SK-N-SH (cell line): ENCODE measurements around the gene TOP3B. TPM values are rescaled to one million over a fixed set of nuclear protein-coding genes. Genes with fewer than 3 reads are reported as not detected.

Experiments used
- CTCF ChIA-PET: fragments of 300-600, 350-600 bp; formaldehyde crosslinking; extraction: SDS; loops from one replicate; lab custom pipeline; 2021; lab: Yijun Ruan, JAX
- POLR2A ChIA-PET: fragments of 350-600 bp; sonication (Branson Sonifier 250); formaldehyde crosslinking; extraction: SDS; loops from one replicate; lab custom pipeline; 2020; ENCODE audit warnings: antibody characterized with exemption, inconsistent platforms; lab: Yijun Ruan, JAX
- DNase-seq: peaks from one replicate; pipeline ENCODE4 v3.0.0; 2012
- H2AFZ ChIP-seq: fragments of 200-600 bp; sonication (generic); 2 replicates; pipeline ENCODE4 v1.8.1; 2016; ENCODE audit warnings: antibody characterized with exemption, mild to moderate bottlenecking, low read depth
- H3F3A ChIP-seq: fragments of 200-600 bp; sonication (generic); replicated peaks from 2 replicates; pipeline ENCODE3; 2016; ENCODE audit warnings: antibody characterized with exemption, mild to moderate bottlenecking; ENCODE audit not compliant: insufficient read depth
- H3K27ac ChIP-seq, 2 experiments: fragments of 200-500 bp in 1 of 2; fragments of 200-600 bp in 1 of 2; sonication (Bioruptor generic) in 1 of 2; sonication (generic), shearing (Covaris generic) in 1 of 2; 2 replicates each; pipeline versions ENCODE4 v1.5.1 to v1.6.1; 2014 to 2016; ENCODE audit warnings: low read depth in 2 of 2, inconsistent platforms in 1 of 2, low read length in 1 of 2, mild to moderate bottlenecking in 1 of 2, mixed read lengths in 1 of 2
- H3K27me3 ChIP-seq: fragments of 200-600 bp; sonication (generic), shearing (Covaris generic); 2 replicates; pipeline ENCODE4 v1.6.1; 2016; ENCODE audit warnings: mixed run types; ENCODE audit not compliant: insufficient read depth
- H3K36me3 ChIP-seq, 2 experiments: fragments of 200-500 bp in 1 of 2; fragments of 200-600 bp in 1 of 2; sonication (Bioruptor generic) in 1 of 2; sonication (generic) in 1 of 2; replicated peaks in 1 of 2; 2 replicates each; pipeline versions ENCODE3 to v1.5.1; 2014 to 2016; ENCODE audit warnings: low read length in 1 of 2, mild to moderate bottlenecking in 1 of 2; ENCODE audit not compliant: insufficient read depth in 2 of 2, control insufficient read depth in 1 of 2
- H3K4me1 ChIP-seq, 2 experiments: fragments of 200-500 bp in 1 of 2; fragments of 200-600 bp in 1 of 2; sonication (Bioruptor generic) in 1 of 2; sonication (generic), shearing (Covaris generic) in 1 of 2; 2 replicates each; pipeline versions ENCODE4 v1.5.1 to v1.6.1; 2014 to 2016; ENCODE audit warnings: low read depth in 1 of 2, low read length in 1 of 2, mixed run types in 1 of 2; ENCODE audit not compliant: insufficient read depth in 2 of 2, control insufficient read depth in 1 of 2
- H3K4me2 ChIP-seq: fragments of 200-600 bp; sonication (generic), shearing (Covaris generic); 2 replicates; pipeline ENCODE4 v1.6.1; 2017; ENCODE audit warnings: mixed run types
- H3K4me3 ChIP-seq, 2 experiments: fragments of 200-500 bp in 1 of 2; fragments of 200-600 bp in 1 of 2; sonication (Bioruptor generic) in 1 of 2; sonication (generic), shearing (Covaris generic) in 1 of 2; 2 replicates each; pipeline versions ENCODE4 v1.5.1 to v1.8.1; 2014 to 2016; ENCODE audit warnings: low read depth in 2 of 2, inconsistent platforms in 1 of 2, low read length in 1 of 2, mild to moderate bottlenecking in 1 of 2, mixed read lengths in 1 of 2, moderate library complexity in 1 of 2
- H3K79me2 ChIP-seq: fragments of 200-600 bp; sonication (generic); 2 replicates; pipeline ENCODE4 v1.8.1; 2017; ENCODE audit warnings: mild to moderate bottlenecking; ENCODE audit not compliant: insufficient read depth
- H3K9ac ChIP-seq: fragments of 200-600 bp; sonication (generic); 2 replicates; pipeline ENCODE4 v1.6.1; 2017; ENCODE audit warnings: mixed run types
- H3K9me2 ChIP-seq: fragments of 200-600 bp; sonication (generic); 2 replicates; pipeline ENCODE4 v1.6.1; 2017; ENCODE audit warnings: mixed run types
- H3K9me3 ChIP-seq: fragments of 200-600 bp; sonication (generic); 2 replicates; pipeline ENCODE4 v1.6.1; 2017; ENCODE audit warnings: mixed run types, mild to moderate bottlenecking, moderate library complexity
- H4K20me1 ChIP-seq: fragments of 200-600 bp; sonication (generic); 2 replicates; pipeline ENCODE4 v1.6.1; 2017; ENCODE audit warnings: mild to moderate bottlenecking, mixed run types; ENCODE audit not compliant: insufficient read depth
- EZH2phosphoT487 ChIP-seq: fragments of 200-600 bp; sonication (generic); IDR thresholded peaks from 2 replicates; pipeline ENCODE4 v1.6.1; 2017; ENCODE audit warnings: low read depth, mixed run types, mild to moderate bottlenecking, antibody characterized with exemption, moderate library complexity, borderline replicate concordance
- FOXM1 ChIP-seq: IDR thresholded peaks from 2 replicates; pipeline ENCODE4 v1.4.0; 2012; ENCODE audit warnings: low read depth, mild to moderate bottlenecking
- GABPA ChIP-seq: IDR thresholded peaks from 2 replicates; pipeline ENCODE4 v1.4.0; 2012; ENCODE audit warnings: low read depth, mild to moderate bottlenecking
- GATA2 ChIP-seq: sonication (generic); formaldehyde crosslinking; IDR thresholded peaks from 2 replicates; pipeline ENCODE4 v1.5.0; 2020; ENCODE audit warnings: mild to moderate bottlenecking, missing genetic modification reagents
- MXI1 ChIP-seq: IDR thresholded peaks from 2 replicates; pipeline ENCODE4 v1.6.1; 2012; ENCODE audit warnings: mild to moderate bottlenecking, low read depth, low read length, improper control_type of control experiment
- NRF1 ChIP-seq: IDR thresholded peaks from 2 replicates; pipeline ENCODE4 v1.6.1; 2012; ENCODE audit warnings: low read depth, mild to moderate bottlenecking, low read length
- PBX3 ChIP-seq: IDR thresholded peaks from 2 replicates; pipeline ENCODE4; 2012
- POLR2AphosphoS5 ChIP-seq: IDR thresholded peaks from 2 replicates; pipeline ENCODE4 v1.6.1; 2012; ENCODE audit warnings: low read depth, low read length
- RAD21 ChIP-seq: IDR thresholded peaks from 2 replicates; pipeline ENCODE4 v1.6.1; 2012; ENCODE audit warnings: mild to moderate bottlenecking, low read length
- RCOR1 ChIP-seq: fragments of 150-350 bp; IDR thresholded peaks from 2 replicates; pipeline ENCODE4 v1.6.1; 2017; ENCODE audit warnings: antibody characterized with exemption, low read length
- RFX5 ChIP-seq: IDR thresholded peaks from 2 replicates; pipeline ENCODE4 v1.6.1; 2012; ENCODE audit warnings: mild to moderate bottlenecking, improper control_type of control experiment, low read length
- SIN3A ChIP-seq: IDR thresholded peaks from 2 replicates; pipeline ENCODE4 v1.6.1; 2012; ENCODE audit warnings: low read depth, mild to moderate bottlenecking, low read length, moderate library complexity, borderline replicate concordance
- SMC3 ChIP-seq: IDR thresholded peaks from 2 replicates; pipeline ENCODE4 v1.6.1; 2012; ENCODE audit warnings: low read depth, low read length, improper control_type of control experiment
- TCF12 ChIP-seq: IDR thresholded peaks from 2 replicates; pipeline ENCODE4 v1.4.0; 2012
- TEAD4 ChIP-seq: IDR thresholded peaks from 2 replicates; pipeline ENCODE4 v1.4.0; 2012; ENCODE audit warnings: mild to moderate bottlenecking, borderline replicate concordance; ENCODE audit not compliant: insufficient read depth
- USF1 ChIP-seq: IDR thresholded peaks from 2 replicates; pipeline ENCODE4 v1.4.0; 2012; ENCODE audit warnings: low read depth, borderline replicate concordance
- USF2 ChIP-seq: fragments of 150-350 bp; IDR thresholded peaks from 2 replicates; pipeline ENCODE4 v1.6.1; 2017; ENCODE audit warnings: antibody characterized with exemption, low read length, low read depth, borderline replicate concordance
- ZBTB33 ChIP-seq: IDR thresholded peaks from 2 replicates; pipeline ENCODE4 v1.4.0; 2012; ENCODE audit warnings: low read depth, borderline replicate concordance
- WGBS: methylation state at CpG from one replicate; pipeline ENCODE4 v1.1.6; 2017; ENCODE audit warnings: low lambda C conversion rate; 5-methylcytosine and 5-hydroxymethylcytosine counted together
- polyA plus RNA-seq, 3 experiments: library from polyadenylated mRNA; depleted of rRNA; stranded (reverse); fragments of >200 nt; gene quantifications; 2 replicates each; pipeline ENCODE4 v1.2.3, GENCODE V29; 2012

TOP3B gene
- polyA plus RNA-seq, 1 of the 3 experiments (the other 2 are of a cell fraction), result 14.4 TPM

GRCh38 chr22:21975273-21975672 lies 7.3 kb downstream of the TOP3B start:
- CTCF ChIA-PET, result interaction anchor here (1.0 kb wide), 1 partner anchor 22 kb away, joined by 5 read pairs; the partner anchor contains the start of gene PPM1F
- H3K4me2 ChIP-seq, result no peak overlapping the region
- TF ChIP-seq FOXM1, result no peak
- TF ChIP-seq RCOR1, result no peak
- TF ChIP-seq TCF12, result no peak
- no peak for TF ChIP-seq TEAD4
- TF ChIP-seq GABPA, result no peak
- no peak for TF ChIP-seq USF1
- no peak for TF ChIP-seq POLR2AphosphoS5
- no peak for TF ChIP-seq SIN3A
- no peak for TF ChIP-seq SMC3
- TF ChIP-seq RFX5, result no peak
- TF ChIP-seq USF2, result no peak
- TF ChIP-seq NRF1, result no peak
- TF ChIP-seq MXI1, result no peak
- no peak for TF ChIP-seq PBX3

GRCh38 chr22:21974058-21974649 lies 8.4 kb downstream of the TOP3B start:
- H3K9me2 ChIP-seq, result no peaks in the 10 kb centered on the region
- WGBS, result 87% methylated on average over 9 of the region's 12 CpGs
- peaks cover 38% of the 10 kb centered on the region; the same call in 1 of the 2 replicates for H3K79me2 ChIP-seq
- CTCF ChIA-PET, result interaction anchor here (1.0 kb wide), 1 partner anchor 21 kb away, joined by 5 read pairs; the partner anchor contains the start of gene PPM1F
- no peaks in the 10 kb centered on the region for H3K27me3 ChIP-seq
- no peaks in the 10 kb centered on the region for H3F3A ChIP-seq
- POLR2A ChIA-PET, result interaction anchor here (1.0 kb wide), 1 partner anchor 8 kb away, joined by 3 read pairs; the partner anchor contains the start of gene TOP3B
- H3K4me3 ChIP-seq, result no peak overlapping the region
- H3K9me3 ChIP-seq, result no peaks in the 10 kb centered on the region
- DNase-seq, result no peak
- H3K27ac ChIP-seq, result no peak overlapping the region
- peaks cover 12 to 60% of the 10 kb centered on the region in 2 experiments for H3K36me3 ChIP-seq
- no peak overlapping the region for H3K4me2 ChIP-seq
- no peak overlapping the region for H3K9ac ChIP-seq
- no peak overlapping the region for H2AFZ ChIP-seq
- no peaks in the 10 kb centered on the region; a peak in 1 of 4 replicates for H3K4me1 ChIP-seq
- 0 out of 2 replicates have a peak, but pooled peaks cover 4% of the 10 kb centered on the region for H4K20me1 ChIP-seq
- TF ChIP-seq ZBTB33 (no peak), MXI1 (no peak), EZH2phosphoT487 (no peak), TEAD4 (no peak), GABPA (no peak), GATA2 (CRISPR knock-in tag) (no peak), RAD21 (no peak), RFX5 (no peak), SMC3 (no peak), USF1 (no peak), SIN3A (no peak), TCF12 (no peak), USF2 (no peak)

More at GRCh38 chr22:21975273-21975672, 7.3 kb downstream of the TOP3B start:
- H3K79me2 ChIP-seq, result peaks cover 46% of the 10 kb centered on the region; the same call in 1 of the 2 replicates
- H3K36me3 ChIP-seq, result peaks cover 8 to 55% of the 10 kb centered on the region in 2 experiments
- no peaks in the 10 kb centered on the region for H3K9me2 ChIP-seq
- no peak overlapping the region for H2AFZ ChIP-seq
- H3K27me3 ChIP-seq, result no peaks in the 10 kb centered on the region
- no peak overlapping the region for H3K27ac ChIP-seq
- 86% methylated on average over 4 of the region's 5 CpGs for WGBS
- 0 out of 2 replicates have a peak, but pooled peaks cover 8% of the 10 kb centered on the region for H4K20me1 ChIP-seq
- POLR2A ChIA-PET, result interaction anchor here (1.0 kb wide), 1 partner anchor 7 kb away, joined by 3 read pairs; the partner anchor contains the start of gene TOP3B
- H3K9ac ChIP-seq, result no peak overlapping the region
- no peaks in the 10 kb centered on the region for H3K9me3 ChIP-seq
- DNase-seq, result no peak
- no peak overlapping the region for H3K4me3 ChIP-seq
- no peaks in the 10 kb centered on the region for H3F3A ChIP-seq
- no peaks in the 10 kb centered on the region; a peak in 1 of 4 replicates for H3K4me1 ChIP-seq
